ENCODE data around the gene TMEM150B.

The TMEM150B gene

DNA sequence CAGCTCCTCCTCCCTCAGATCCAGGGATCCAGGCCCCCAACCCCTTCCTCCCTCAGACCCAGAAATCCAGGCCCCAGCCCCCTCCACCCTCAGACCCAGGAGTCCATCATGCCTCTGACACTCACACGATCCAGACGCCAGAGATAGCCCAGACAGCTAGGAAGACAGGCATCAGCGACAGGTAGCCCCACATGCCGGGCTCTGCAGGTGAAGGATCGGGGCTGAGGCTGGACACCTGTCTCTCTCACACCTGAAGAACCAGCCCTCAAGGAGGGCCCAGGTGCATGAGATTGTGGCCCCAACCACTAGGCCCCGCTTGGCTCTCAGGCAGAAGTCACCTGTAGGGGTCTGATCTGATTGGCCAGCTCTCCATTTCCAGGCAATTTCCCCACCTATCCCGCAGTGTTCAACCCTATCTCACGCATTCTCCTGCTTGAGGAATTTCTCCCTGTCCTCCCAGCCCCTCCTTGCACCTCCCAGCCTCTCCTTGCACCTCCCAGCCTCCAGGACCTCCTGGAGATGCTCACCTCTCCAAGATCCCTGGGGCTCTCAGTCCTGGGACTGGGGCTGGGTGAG lies 4.2 kb downstream of the TMEM150B start:
- no peak for TF ChIP-seq CTCF (IDR thresholded peaks at IDR 0.05)

- no peak for TF ChIP-seq CTCF (IDR thresholded peaks at IDR 0.05)
Observed at GRCh38 chr19:55319785-55320184, 5.4 kb downstream of the TMEM150B start.

- TF ChIP-seq CTCF (IDR thresholded peaks at IDR 0.05): no peak
Observed at GRCh38 chr19:55316646-55317045, 8.5 kb downstream of the TMEM150B start.

DNA sequence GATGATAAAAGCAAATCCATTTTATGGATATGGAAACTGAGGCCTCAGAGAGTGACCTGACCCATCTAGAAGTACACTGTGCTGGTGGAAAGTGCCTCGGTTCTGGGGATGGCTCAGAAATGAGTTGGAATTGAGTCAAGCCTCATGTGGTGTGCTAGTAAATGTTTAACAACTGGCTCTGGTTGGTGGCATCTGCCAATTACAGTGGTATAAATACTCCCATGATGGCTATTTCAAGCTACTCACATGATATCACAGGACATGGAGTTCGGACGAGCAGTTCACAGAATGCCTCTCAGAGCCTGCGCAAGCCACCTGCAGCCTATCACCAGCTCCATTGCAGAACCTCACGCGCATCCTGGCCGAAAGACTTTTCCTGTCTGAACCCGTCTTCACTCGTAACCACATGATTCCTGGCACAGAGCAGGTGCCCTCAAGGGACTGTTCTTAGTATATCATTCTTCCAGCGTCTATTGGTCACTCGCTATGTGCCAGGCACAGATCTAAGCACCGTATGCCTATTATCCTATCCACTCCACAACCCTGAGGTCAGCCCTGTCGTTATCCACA lies 9.1 kb downstream of the TMEM150B start:
- TF ChIP-seq CTCF (IDR thresholded peaks at IDR 0.05): no peak

- TF ChIP-seq CTCF (IDR thresholded peaks at IDR 0.05): no peak
Observed at GRCh38 chr19:55314396-55314795, 10.7 kb downstream of the TMEM150B start.

- TF ChIP-seq CTCF (IDR thresholded peaks at IDR 0.05): no peak
Observed at GRCh38 chr19:55312621-55313512, 12.3 kb downstream of the TMEM150B start.

- TF ChIP-seq CTCF (IDR thresholded peaks at IDR 0.05): no peak
Observed at GRCh38 chr19:55311797-55312196, 13.3 kb downstream of the TMEM150B start.

Data from LNCAP (cell line).